HK-2 (cell line): ENCODE data around the gene NUDT6.
"Not testable (repeated sequence)": the region's sequence is repeated elsewhere in the genome, so short reads cannot be mapped to it uniquely, and the experiment has no call there.

Source experiments
- DNase-seq: peaks from one replicate; pipeline ENCODE4 v3.0.0-alpha.2; 2018; ENCODE audit not compliant: unreplicated experiment

NUDT6 gene

DNA sequence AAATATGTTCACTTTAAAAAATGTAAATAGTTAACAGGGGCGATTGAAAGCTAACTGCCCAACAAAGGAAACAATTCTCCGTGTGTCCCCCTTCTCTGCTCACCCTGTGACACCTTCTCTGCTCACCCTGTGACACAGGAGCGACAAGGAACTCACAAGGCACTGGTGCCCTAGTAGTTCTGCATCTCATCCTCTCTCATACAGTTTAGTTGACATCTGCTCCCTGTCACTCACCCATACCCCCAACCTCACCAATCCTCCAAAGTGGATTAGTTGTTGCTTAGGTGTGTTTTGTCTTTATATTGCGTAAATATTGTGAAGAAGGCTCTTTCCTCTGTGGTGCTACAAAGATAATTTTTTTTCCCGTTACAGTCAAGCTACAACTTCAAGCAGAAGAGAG lies 46.4 kb downstream of the NUDT6 start:
- DNase-seq, result no peak

- peak; percentile 32 for DNase-seq
These were observed 48.4 kb downstream of the NUDT6 start for GRCh38 chr4:122873821-122874593.

GRCh38 chr4:122873146-122873545 lies 49.3 kb downstream of the NUDT6 start:
- DNase-seq, result peak; percentile 28

- not testable (repeated sequence) for DNase-seq
These were observed 54.2 kb downstream of the NUDT6 start for GRCh38 chr4:122868235-122868634.

DNA sequence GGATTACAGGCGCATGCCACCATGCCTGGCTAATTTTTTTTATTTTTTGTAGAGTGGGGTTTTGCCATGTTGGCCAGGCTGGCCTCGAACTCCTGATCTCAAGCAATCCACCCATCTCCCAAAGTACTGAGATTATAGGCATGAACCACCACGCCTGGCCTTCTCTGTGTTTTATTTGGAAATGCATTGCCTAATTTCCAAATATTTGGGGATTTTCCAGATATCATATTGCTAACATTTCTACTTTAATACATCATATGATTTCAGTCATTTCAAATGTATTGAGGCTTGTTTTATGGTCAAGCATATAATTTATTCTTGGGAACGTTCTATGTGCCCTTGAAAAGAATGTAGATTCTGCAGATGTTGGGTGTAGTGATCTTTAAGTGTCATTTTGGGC lies 57.0 kb downstream of the NUDT6 start:
- no peak for DNase-seq

DNA sequence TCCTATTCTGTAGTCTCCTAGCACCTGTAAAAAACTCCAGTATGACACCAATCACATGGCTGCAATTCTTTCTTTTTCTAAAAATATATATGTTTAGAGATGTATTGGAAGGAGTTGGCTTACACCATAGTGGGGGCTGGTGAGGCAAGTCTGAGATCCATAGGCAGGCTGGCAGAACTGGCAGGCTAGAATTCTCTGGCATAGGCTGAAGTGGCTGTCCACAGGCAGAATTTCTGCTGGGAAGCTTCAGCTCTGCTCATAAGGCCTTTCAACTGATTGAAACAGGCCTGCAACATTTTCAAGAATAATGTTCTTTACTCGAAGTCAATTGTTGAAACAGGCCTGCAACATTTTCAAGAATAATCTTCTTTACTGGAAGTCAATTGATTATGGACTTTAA lies 58.8 kb downstream of the NUDT6 start:
- no peak for DNase-seq

- DNase-seq, result no peak
These were observed 61.0 kb downstream of the NUDT6 start for GRCh38 chr4:122861172-122861943.

- DNase-seq, result no peak
These were observed 63.7 kb downstream of the NUDT6 start for GRCh38 chr4:122858705-122859104.

GRCh38 chr4:122857160-122857559 lies 65.2 kb downstream of the NUDT6 start:
- no peak for DNase-seq

- no peak for DNase-seq
These were observed 67.0 kb downstream of the NUDT6 start for GRCh38 chr4:122855353-122855890.

GRCh38 chr4:122854447-122855352 lies 67.7 kb downstream of the NUDT6 start:
- DNase-seq, result no peak

DNA sequence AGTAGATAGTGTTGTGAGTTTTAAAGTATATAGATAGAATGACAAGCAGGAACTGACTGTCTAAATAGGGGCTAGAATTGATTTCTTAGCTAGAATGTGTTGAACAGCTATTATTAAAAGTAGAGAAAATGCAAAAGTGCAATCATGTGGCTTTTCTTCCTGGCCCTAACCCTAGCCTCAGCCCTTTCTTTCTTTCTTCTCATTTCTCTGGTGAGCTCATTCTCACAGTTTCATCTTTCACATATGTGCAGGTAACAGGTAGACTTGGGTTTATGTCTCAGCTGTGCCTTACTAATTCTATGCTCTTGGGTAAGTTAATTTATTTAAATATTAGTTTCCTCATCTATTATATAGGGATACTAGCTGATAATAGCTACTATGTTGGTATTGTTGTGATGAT lies 70.8 kb downstream of the NUDT6 start:
- no peak for DNase-seq

DNA sequence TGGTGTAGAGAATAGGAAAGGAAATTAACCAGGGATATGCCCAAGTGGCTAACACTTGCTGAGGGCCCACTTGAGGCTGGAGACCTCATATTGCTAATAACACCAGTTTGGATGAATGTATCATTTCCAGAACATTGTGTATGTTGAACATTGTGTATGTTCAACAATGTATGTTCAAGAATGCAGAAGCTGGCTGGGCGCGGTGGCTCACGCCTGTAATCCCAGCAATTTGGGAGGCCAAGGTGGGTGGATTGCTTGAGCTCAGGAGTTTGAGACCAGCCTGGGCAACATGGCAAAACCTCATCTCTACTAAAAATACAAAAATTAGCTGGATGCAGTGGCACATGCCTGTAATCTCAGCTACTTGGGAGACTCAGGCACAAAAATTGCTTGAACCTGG lies 72.6 kb downstream of the NUDT6 start:
- DNase-seq, result not testable (repeated sequence)

DNA sequence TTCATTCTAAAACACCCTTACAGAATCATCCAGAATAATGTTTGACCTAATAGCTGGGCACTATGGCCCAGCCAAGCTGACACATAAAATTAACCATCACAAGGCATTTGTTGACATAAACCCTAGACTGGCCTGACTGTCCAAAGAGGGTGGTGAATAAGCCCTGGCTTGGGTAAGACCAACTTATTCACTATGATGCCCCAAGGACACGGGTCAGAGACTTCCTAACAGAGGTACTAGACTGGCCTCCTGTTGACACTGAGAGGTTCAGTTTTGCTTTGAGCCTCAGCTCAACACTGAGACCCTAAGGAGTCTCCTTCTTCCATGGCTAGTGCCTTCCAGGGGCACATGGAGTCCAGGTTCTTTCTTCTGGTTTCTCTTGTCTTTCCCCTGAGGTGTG lies 74.5 kb downstream of the NUDT6 start:
- DNase-seq, result no peak

DNA sequence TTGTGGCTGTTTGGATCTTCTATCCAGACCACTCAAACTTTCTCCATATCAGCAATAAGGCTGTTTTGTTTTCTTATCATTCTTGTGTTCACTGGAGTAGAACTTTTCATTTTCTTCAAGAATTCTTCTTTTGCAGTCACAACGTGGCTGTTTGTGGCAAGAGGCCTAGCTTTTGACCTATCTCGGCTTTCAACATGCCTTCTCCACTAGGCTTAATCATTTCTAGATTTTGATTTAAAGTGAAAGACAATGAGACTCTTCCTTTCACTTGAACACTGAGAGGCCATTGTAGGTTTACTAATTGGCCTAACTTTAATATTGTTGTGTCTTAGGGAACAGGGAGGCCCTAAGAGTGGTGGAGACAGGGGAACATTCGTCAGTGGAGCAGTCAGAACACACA lies 76.6 kb downstream of the NUDT6 start:
- no peak for DNase-seq

DNA sequence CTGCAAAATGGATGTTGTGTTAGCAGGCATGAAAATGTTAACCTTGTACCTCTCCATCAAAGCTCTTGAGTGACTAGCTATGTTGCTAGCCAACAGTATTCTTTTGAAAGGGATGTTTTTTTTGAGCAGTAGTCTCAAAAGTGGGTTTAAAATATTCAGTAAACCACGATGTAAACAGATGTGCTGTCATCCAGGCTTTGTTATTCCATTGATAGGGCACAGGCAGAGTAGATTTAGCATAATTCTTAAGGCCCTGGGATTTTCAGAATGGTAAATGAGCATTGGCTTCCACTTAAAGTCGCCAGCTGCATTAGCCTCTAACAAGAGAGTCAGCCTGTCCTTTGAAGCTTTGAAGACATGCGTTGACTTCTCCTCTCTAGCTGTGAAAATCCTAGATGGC lies 77.3 kb downstream of the NUDT6 start:
- no peak for DNase-seq

DNA sequence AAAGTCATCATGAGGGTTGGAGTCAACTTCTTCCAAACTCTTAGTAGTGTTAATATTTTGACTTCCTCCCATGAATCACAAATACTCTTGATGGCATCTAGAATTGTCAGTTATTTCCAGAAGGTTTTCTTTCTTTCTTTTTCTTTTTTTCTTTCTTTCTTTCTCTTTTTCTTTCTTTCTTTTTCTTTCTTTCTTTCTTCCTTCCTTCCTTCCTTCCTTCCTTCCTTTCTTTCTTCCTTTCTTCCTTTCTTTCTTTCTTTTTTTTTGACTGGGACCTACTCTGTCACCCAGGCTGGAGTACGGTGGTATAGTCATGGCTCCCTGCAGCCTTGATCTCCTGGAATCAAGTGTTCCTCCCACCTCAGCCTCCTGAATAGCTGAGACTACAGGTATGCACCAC lies 78.0 kb downstream of the NUDT6 start:
- DNase-seq, result not testable (repeated sequence)

DNA sequence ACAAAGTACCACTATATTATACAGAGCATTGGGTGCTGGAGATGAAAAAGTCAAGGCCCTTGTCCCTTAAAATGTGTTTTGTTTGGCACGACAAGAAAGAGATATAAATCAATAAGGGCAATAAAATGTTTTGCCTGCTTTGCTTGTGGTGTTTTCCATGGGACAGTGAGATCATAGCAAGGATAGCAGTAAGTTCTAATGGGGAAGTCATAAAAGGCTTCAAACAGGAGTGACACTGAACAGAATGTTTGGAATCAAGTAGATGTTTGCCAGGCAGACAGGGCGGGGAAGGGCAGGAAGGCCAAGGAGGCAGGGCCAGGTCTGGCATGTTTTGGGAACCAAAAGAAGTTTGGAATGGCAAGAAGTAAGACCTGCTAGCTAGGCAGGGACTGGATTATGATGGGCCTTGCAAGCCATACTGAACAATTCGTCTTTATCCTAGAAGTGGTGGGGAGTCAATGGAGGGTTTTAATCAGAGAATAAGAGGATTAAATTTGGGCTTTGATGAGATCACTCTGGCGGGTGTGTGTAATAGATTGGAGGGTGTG lies 79.3 kb downstream of the NUDT6 start:
- no peak for DNase-seq
